ENCODE measurements around the gene TCHP.

- no peak for TF ChIP-seq EZH2phosphoT487 (IDR thresholded peaks at IDR 0.05; ENCODE audit: borderline replicate concordance)
- TF ChIP-seq CTCF (conservative IDR thresholded peaks at IDR 0.05; ENCODE audit: low read length): no peak
Observed at GRCh38 chr12:109915171-109916040, 15.3 kb downstream of the TCHP start.
